GM21367 (cell line): ENCODE measurements around the gene KRTAP5-10.
"Not testable (repeated sequence)": the region's sequence is repeated elsewhere in the genome, so short reads cannot be mapped to it uniquely, and the experiment has no call there.

ENCODE experiments used
- ATAC-seq: cut with Tn5 transposase; IDR thresholded peaks from one replicate; pipeline ENCODE4 v1.9.1; 2021; ENCODE audit not compliant: unreplicated experiment

Gene KRTAP5-10

DNA sequence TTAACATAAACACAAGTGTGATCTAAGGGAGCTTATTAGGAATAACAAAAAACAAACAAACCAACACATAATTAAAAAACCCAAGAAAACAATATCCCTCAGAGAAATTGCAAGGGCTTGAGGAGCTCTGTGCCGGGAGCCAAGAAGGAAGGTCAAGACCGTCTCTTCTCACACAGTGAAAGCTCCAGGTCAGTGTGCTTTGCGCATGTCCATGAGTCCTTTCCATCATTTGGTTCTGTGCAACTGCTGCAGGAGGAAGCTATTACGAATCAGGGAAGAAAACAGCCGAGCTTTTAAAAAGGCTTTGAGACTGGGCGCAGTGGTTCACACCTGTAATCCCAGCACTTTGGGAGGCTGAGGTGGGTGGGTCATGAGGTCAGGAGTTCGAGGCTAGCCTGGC lies 23.0 kb upstream of the KRTAP5-10 start:
- ATAC-seq = no peak

DNA sequence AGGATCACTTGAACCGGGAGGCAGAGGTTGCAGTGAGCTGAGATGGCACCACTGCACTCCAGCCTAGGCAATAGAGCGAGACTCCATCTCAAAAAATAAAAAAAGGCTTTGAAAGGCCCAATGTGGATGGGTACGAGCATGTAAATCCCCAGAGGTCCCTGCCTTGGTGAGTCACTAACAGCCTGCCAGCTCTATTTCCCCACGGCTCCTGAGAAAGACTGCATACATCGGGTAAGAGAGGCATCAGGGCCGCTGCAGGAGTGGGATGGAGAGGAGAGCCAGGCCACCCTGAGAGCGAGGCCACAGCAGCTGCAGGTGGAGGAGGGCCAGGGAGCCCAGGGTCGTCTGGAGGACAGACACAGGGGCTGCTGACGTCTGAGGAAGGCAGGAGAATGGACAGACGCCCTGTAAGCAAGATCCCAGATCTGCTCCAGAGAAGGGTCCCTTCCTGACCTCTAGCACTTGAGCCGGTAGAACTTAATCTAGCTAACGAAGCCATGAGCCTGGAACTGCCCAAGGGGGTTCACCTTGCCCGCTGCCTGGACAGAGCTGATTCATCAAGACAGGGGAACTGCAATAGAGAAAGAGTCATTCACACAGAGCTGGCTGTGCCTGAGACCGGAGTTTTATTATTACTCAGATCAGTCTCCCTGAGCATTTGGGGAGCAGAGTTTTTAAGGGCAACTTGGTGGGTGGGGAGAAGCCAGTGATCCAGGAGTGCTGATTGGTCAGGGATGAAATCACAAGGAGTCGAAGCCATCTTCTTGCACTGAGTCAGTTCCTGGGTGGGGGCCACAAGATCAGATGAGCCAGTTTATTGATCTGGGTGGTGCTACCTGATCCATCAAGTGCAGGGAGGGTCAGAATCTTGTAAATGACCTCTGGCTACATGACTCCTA lies 22.2 kb upstream of the KRTAP5-10 start:
- no peak for ATAC-seq

DNA sequence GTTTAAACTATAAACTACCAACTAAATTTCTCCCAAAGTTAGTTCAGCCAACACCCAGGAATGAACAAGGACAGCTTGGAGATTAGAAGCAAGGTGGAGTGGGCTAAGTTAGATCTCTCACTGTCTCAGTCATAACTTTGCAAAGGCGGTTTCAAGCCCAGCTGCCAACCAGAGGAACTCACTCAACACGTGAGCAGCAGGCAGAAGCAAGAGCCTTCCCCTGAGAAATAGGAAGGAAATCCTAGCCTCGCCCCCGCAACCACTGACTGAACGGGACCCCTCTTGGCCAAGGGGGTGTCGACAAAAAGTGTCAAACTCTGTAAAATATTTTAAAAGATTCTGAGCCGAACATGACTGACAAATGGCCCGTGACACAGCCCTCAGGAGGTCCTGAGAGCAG lies 21.5 kb upstream of the KRTAP5-10 start:
- no peak for ATAC-seq

DNA sequence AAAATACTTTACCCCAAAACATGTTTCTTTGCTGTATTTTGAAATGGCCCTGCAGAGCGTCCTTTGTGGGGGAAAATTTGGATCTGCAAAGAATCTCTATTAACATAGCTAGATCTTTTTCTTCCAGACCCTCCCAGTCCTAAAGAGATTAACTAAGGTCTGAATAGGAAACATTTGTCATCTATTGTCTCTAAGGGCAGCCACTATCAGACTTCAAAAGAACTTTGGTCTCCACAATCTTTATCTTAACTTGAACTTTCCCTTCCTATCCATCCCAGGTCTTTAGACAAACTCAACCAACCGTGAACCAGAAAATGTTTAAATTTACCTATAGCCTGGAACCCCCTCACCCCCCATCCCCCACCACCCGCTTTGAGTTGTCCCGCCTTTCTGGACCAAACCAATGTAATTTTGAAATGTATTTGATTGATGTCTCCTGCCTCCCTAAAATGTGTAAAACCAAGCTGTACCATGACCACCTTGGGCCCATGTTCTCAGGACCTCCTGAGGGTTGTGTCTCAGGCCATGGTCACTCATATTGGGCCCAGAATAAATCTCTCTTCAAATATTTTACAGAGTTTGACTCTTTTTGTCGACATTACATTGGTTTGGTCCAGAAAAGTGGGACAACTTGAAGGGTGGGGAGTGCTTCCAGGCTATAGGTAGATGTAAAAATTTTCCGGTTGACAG lies 20.7 kb upstream of the KRTAP5-10 start:
- ATAC-seq = no peak

DNA sequence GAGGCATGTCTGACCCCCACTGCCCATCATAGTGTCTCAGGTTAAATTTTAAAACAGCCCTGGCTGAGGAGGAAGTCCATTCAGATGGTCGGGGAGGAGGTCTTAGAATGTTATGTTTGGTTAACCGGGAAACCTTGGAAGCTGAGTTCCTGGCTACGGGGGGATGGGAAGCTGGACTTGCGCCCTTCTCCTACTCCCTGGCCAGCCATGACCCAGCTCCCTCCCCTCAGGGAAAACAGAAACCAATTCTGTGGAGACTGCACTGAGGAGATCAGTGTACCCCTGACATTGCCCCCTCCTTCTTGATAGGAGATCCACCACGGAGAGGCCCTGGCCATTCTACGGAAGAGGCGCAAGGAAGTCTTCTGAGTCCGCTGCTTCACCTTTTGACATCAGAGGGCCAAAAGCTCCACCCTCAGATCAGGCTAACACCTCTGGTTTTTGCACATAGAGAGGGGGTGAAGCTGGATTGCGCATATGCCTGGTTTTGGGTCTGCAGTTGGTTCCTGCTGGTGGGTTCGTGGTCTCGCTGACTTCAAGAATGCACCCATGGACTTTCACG lies 19.9 kb upstream of the KRTAP5-10 start:
- no peak for ATAC-seq

DNA sequence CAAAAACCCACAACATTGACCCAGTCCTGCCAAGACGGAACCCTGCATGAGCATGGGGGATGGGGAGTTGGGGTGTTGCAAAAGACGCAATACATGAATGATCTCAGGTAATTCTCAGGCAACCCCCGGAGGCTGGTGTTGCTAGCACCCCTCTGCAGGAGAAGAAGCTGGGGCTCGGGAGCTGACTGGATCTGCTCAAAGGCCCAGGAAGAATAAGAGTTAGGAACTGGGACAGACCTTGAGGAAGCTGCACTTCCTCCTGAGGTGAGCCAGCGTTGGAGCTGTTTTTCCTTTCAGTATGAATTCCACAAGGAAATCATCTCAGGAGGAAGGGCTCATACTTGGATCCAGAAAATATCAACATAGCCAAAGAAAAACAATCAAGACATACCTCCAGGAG lies 17.2 kb upstream of the KRTAP5-10 start, which contains the start of gene KRTAP5-9:
Gene KRTAP5-9, plus strand, starts transcription at position 301 of the 400 bp plus-strand sequence. CDS start 238 bp downstream, outside the sequence.
- ATAC-seq = no peak

DNA sequence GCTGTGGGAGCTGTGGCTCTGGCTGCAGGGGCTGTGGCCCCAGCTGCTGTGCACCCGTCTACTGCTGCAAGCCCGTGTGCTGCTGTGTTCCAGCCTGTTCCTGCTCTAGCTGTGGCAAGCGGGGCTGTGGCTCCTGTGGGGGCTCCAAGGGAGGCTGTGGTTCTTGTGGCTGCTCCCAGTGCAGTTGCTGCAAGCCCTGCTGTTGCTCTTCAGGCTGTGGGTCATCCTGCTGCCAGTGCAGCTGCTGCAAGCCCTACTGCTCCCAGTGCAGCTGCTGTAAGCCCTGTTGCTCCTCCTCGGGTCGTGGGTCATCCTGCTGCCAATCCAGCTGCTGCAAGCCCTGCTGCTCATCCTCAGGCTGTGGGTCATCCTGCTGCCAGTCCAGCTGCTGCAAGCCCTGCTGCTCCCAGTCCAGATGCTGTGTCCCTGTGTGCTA lies 16.6 kb upstream of the KRTAP5-10 start:
- ATAC-seq = no peak

DNA sequence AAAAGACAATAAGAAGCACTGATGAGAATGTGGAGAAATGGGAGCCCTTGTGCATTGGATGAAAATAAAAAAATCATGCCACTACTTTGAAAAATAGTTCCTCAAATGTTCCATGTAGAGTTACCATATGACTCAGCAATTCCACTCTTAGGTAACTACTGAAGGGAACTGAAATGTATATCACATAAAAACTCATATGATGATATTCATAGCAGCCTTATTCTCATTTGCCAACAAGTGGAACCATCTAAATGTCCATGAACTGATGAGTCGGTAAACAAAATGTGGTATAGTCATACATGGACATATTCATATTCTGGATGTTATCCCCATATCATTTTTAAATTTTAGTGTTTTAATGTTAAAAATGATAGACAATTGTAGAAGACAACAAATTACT lies 13.7 kb upstream of the KRTAP5-10 start:
- ATAC-seq = no peak

DNA sequence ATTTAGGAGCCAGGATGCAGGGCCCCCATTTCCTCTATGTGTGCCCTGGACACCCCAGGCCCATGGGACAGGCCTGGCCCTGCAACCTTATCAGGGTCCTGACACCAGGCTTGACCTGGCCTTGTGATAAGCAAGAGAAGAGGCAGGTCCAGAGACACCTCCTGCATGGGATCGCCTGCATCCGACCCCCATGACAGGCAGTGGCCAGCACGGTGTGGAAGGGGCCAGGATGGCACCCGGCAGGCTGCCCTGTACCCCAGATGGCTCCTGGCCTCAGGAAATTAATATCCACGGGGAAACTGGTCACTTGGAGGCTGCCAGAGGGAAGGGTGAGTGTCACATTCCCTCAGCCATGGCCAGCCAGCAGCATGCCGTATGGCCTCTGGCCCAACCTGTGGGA lies 10.4 kb upstream of the KRTAP5-10 start:
- ATAC-seq = no peak

DNA sequence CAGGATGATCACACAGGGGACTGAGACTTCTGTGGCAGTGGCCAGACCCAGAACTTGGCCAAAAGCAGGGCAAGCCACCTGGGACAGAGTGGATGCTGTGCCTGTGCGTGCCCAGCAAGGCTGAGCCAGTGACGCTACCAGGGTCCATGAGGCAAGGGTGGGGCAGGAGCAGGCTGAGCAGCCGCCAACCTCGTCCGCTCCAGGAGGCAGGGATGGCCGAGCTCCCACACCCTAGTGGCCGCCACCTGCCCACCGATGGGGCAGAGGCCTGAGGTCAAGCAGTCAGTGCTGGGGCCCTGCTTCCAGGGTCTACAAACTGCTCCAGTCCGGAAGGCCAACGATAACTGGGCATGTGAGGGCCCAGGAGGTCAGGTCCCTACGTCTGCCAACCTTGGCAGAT lies 9.9 kb upstream of the KRTAP5-10 start:
- no peak for ATAC-seq

DNA sequence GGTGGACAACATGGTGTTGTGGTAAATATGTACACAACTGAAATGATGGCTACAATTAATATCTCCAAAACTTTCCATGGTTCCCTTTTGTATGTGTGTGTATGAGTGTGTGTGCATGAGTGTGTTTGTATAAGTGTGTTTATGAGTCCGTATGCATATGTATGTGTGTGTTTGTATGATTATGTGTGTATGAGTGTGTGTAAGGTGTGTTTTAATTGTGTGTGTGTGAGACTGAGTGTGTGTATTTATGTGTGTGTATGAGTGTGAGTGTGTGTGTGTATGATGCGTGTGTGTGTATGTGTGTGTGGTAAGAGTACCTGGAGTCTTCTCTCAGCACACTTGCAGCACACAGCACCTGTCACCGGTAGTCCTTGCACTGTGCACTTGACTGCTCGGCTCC lies 9.3 kb upstream of the KRTAP5-10 start:
- no peak for ATAC-seq

DNA sequence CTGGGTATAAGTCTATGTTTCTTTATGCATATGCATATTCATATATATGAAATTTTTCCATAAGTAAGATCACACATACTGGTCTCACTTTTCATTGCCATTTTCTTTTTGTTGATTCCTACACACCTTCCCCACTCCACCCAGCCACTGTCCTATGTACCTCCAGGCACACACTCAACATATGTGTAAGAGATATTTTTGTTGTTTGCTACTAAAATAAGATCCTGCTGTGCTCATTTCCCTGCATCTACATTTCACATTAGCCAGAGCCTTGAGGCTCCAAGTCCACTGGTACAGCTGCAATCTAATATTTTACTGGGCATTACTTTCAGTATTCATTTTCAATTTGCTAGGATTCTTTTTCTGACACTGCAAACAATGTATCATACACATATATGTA lies 8.1 kb upstream of the KRTAP5-10 start:
- ATAC-seq = no peak

DNA sequence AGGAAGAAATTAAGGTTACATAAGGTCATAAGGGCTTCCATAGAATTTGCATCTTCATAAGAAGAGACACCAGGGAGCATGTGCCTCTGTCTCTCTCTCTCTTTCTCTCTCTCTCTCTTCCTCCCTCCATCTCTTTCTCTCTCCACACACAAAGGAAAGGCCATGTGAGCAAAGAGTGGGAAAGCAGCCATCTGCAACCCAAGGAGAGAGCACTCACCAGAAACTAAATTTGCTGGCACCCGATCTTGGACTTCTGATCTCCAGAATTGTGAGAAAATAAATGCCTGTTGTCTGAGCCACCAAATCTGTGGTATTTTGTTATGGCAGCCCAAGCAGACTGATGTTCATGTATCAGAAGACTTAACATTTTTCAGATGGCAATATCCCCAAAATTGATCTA lies 6.4 kb upstream of the KRTAP5-10 start:
- no peak for ATAC-seq

DNA sequence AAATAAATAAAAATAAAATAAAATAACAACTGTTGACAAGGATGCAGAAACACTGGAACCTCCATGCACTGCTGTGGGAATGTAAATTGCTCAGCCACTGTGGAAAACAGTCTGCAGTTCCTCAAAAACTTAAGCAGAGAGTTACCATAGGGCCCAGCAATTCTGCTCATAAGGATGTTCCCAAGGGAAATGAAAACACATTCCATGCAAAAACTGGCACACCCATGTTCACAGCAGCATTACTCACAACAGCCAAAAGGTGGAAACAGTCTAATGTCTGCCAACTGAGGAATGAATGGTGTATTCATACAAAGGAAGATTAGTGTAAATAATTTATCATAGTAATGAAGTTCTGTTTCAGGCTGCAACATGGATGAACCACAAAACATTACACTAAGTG lies 3.2 kb upstream of the KRTAP5-10 start:
- ATAC-seq = no peak

DNA sequence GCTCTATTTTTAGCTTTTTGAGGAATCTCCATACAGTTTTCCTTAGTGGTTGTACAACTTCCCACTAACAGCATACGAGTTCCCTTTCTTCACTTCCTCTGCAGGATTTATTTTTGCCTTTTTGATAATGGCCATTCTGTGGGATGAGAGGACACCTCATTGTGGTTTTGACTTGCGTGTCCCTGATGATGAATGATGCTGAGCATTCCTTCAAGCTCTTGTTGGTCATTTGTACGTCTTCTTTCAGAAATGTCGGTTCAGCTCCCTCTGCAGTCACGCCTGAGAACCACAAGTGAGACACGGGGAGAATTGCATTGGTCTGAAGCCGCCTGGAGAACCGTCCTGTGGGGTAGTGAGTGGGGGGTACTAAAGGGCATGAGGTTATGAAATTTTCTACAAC lies 2.0 kb upstream of the KRTAP5-10 start:
- no peak for ATAC-seq

DNA sequence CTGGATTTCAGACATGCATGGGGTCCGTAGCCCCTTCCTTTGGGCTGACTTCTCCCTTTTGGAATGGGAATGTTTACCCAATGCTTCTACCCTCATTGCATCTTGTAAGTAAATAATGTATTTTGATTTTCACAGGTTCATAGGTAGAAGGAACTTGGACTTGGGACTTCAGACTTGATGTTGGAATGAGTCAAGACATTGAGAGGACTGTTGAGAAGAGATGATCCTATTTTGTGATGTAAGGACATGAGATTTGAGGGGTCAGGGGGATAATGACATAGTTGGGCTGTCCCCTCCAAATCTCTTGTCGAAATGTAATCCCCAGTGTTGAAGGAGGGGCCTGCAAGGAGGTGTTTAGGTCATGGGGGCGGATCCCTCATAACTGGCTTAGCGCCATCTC lies 933 bp upstream of the KRTAP5-10 start:
- ATAC-seq = no peak

DNA sequence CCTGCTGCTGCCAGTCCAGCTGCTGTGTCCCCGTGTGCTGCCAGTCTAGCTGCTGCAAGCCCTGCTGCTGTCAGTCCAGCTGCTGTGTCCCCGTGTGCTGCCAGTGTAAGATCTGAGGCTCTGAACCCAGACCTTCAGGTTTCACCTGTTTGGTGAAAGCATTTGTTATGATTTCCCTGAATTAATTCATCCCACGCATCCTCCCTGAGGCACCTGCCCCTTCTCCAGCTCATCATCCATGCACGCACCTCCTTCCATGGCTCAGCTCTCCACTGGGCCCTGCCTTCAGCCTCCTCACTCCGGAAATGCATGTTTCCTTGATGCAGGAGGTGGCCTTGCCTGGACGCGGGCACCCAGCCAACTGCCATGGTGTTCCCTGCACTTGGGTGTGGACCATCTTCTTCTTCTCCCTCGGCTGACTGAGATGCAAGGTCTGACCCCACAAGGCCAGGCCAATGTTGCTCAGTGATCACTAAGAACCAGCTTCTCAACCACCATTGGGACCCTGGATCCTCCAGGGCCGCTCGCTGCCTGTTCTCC lies 788 bp downstream of the KRTAP5-10 start:
- ATAC-seq = no peak

DNA sequence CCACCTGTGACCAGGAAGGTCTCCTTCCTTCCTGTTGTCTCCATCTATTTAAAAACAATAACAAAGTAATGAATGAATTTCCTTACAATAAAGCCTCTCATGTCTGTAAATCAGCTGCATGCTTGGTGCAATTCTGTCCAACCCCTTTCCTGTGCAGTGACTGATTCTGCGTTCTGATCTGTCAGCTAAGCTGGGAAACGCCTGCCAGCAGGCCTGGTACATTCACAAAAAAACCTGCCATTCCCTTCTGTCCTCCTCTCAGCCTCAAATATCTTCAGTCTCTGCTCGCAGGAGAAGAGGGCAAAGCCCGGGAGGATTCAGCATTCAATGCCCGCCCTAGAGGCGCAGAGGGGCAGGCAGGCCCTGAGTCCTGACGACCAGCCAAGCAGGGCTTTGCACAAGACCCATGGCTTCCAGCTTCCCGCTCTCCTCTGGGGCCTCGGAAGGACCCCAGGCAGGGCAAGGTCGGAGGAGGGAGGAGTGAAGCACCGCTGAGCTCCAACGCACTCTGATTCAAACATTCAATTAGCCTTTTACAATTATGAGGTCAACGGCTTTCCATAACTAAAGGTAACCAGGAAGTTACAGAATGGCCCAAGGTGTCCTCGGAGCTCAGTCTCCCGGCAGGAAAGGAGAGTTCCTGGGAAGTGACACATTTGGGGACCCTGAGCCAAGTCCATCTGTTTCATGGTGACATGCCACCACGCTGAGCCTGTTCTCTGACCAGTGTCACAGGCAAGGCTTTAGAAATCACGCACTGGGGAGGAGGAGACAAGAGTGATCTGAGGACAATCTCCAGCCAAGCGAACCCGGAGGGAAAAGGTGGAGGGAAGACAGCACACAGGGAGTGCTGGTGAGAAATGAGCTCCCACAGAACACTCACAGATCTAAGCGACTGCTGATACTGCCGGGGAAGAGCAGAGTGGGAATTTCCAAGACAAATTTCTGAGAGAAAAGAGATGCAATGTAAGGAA lies 1.6 kb downstream of the KRTAP5-10 start:
- not testable (repeated sequence) for ATAC-seq

DNA sequence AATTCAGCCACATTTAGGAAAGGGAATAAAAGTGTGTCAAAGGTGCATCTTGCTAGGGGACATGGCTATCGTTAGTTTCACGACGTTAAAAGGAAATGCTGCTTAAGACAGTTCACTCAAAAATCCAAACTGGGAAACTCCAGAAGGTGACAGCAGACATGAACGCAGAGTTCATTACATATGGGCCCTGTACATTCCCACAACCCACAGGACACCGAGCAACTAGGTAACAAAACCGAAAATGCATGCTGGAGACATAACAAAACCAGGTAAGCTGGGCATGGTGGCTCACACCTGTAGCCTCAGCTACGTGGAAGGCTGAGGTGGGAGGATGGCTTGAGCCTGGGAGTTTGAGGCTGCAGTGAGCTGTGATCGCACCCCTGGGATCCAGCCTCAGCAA lies 2.3 kb downstream of the KRTAP5-10 start:
- ATAC-seq = not testable (repeated sequence)

DNA sequence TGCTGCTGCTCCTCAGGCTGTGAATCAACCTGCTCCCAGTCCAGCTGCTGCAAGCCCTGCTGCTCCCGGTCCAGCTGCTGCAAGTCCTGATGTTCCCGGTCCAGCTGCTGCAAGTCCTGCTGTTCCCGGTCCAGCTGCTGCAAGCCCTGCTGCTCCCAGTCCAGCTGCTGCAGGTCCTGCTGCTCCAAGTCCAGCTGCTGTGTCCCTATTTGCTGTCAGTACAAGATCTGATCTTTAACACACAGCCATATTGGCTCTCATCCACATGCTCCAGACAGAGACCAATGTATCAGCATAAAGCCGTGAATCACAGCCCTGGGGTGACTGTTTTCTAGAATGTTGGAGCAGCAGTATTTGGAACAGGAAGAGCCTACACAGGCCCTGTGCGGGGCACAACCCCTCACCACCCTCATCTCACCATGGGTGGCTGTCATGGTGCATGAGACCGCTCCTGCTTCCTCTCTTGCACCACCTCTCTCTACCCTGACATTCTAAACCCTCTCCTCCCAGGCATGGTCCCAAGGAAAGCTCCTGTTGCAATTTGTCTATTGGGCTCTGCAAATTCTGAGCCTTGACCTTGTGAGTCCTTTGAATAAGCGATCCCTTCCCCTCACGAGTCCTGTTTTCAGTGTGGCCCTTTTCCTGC lies 3.5 kb downstream of the KRTAP5-10 start:
- ATAC-seq = no peak
